ENCODE results near the gene LINC01488. TPM values are rescaled to one million over a fixed set of nuclear protein-coding genes. Genes with fewer than 3 reads are reported as not detected.

Gene LINC01488
- total RNA-seq, 1 experiment from 2014 or later, result not detected

- Histone ChIP-seq H3K4me2 (no peak overlapping the region), H4K20me1 (ENCODE audit: insufficient read depth) (no peaks in the 10 kb centered on the region), H3F3A (ENCODE audit: insufficient read depth, low read depth) (peaks cover 4% of the 10 kb centered on the region; the same call in 1 of the 2 replicates), H3K9me2 (ENCODE audit: insufficient read depth) (no peaks in the 10 kb centered on the region), H3K36me3 (ENCODE audit: low read depth) (no peaks in the 10 kb centered on the region), H2AFZ (no peak overlapping the region), H3K4me3 (no peak overlapping the region), H3K79me2 (ENCODE audit: low read depth) (no peaks in the 10 kb centered on the region), H3K9me3 (ENCODE audit: insufficient read depth, low read depth) (no peaks in the 10 kb centered on the region), H3K27ac (no peak overlapping the region), H3K27me3 (ENCODE audit: insufficient read depth, low read depth) (peaks cover 13% of the 10 kb centered on the region), H3K4me1 (replicated peaks; ENCODE audit: insufficient read depth) (peaks cover 14% of the 10 kb centered on the region)
- CTCF ChIA-PET, result no interaction called here
- DNase-seq, result no peak
- intact Hi-C loops (cut with micrococcal nuclease; ENCODE audit: unreplicated experiment), result loop anchor here (5.0 kb wide), 3 partner anchors 121 to 376 kb away; no protein-coding TSS in a partner anchor
- no peak for TF ChIP-seq CTCF (conservative IDR thresholded peaks at IDR 0.05)
- TF ChIP-seq EZH2 (IDR thresholded peaks at IDR 0.05; ENCODE audit: low read depth), result no peak
- BruUV-seq (replicated peaks), result no TSS peak
- POLR2A ChIA-PET (ENCODE audit: unreplicated experiment), result interaction anchor here (0.6 kb wide), 1 partner anchor 122 kb away, joined by 4 read pairs; no protein-coding TSS in a partner anchor
Observed at GRCh38 chr11:69498614-69499175, 17.2 kb downstream of the LINC01488 start.

GRCh38 chr11:69499186-69499917 lies 17.9 kb downstream of the LINC01488 start:
- Histone ChIP-seq H3K9me3 (ENCODE audit: insufficient read depth, low read depth) (no peaks in the 10 kb centered on the region), H3K4me2 (no peak overlapping the region), H3K79me2 (ENCODE audit: low read depth) (no peaks in the 10 kb centered on the region), H3K4me1 (replicated peaks; ENCODE audit: insufficient read depth) (peaks cover 14% of the 10 kb centered on the region), H3K27me3 (ENCODE audit: insufficient read depth, low read depth) (peaks cover 15% of the 10 kb centered on the region), H3K4me3 (no peak overlapping the region), H3F3A (ENCODE audit: insufficient read depth, low read depth) (peaks cover 4% of the 10 kb centered on the region; the same call in 1 of the 2 replicates), H3K27ac (no peak overlapping the region), H2AFZ (no peak overlapping the region), H4K20me1 (ENCODE audit: insufficient read depth) (no peaks in the 10 kb centered on the region), H3K9me2 (ENCODE audit: insufficient read depth) (no peaks in the 10 kb centered on the region), H3K36me3 (ENCODE audit: low read depth) (no peaks in the 10 kb centered on the region)
- DNase-seq, result no peak
- intact Hi-C loops (cut with micrococcal nuclease; ENCODE audit: unreplicated experiment), result loop anchor here (5.0 kb wide), 3 partner anchors 122 to 377 kb away; no protein-coding TSS in a partner anchor
- no TSS peak for BruUV-seq (replicated peaks)
- CTCF ChIA-PET, result no interaction called here
- TF ChIP-seq CTCF (conservative IDR thresholded peaks at IDR 0.05) (no peak), EZH2 (IDR thresholded peaks at IDR 0.05; ENCODE audit: low read depth) (no peak)
- POLR2A ChIA-PET (ENCODE audit: unreplicated experiment), result interaction anchor here (0.6 kb wide), 1 partner anchor 121 kb away, joined by 4 read pairs; no protein-coding TSS in a partner anchor

- Histone ChIP-seq H2AFZ (no peak overlapping the region), H3K79me2 (ENCODE audit: low read depth) (no peaks in the 10 kb centered on the region), H3K36me3 (ENCODE audit: low read depth) (no peaks in the 10 kb centered on the region), H3K4me2 (no peak overlapping the region), H3F3A (ENCODE audit: insufficient read depth, low read depth) (peaks cover 4% of the 10 kb centered on the region; the same call in 1 of the 2 replicates), H3K9me3 (ENCODE audit: insufficient read depth, low read depth) (no peaks in the 10 kb centered on the region), H3K27ac (no peak overlapping the region), H3K9me2 (ENCODE audit: insufficient read depth) (no peaks in the 10 kb centered on the region), H3K4me1 (replicated peaks; ENCODE audit: insufficient read depth) (peaks cover 14% of the 10 kb centered on the region), H3K4me3 (no peak overlapping the region), H3K27me3 (ENCODE audit: insufficient read depth, low read depth) (peaks cover 15% of the 10 kb centered on the region), H4K20me1 (ENCODE audit: insufficient read depth) (no peaks in the 10 kb centered on the region)
- no TSS peak for BruUV-seq (replicated peaks)
- intact Hi-C loops (cut with micrococcal nuclease; ENCODE audit: unreplicated experiment), result loop anchor here (5.0 kb wide), 3 partner anchors 123 to 378 kb away; no protein-coding TSS in a partner anchor
- ChIA-PET CTCF (no interaction called here), POLR2A (ENCODE audit: unreplicated experiment) (no interaction called here)
- TF ChIP-seq EZH2 (IDR thresholded peaks at IDR 0.05; ENCODE audit: low read depth) (no peak), CTCF (conservative IDR thresholded peaks at IDR 0.05) (no peak)
- DNase-seq, result no peak
Observed at GRCh38 chr11:69499918-69500284, 18.4 kb downstream of the LINC01488 start.

All from PC-9 (cell line).